SK-N-SH (cell line): Measurements from ENCODE around the gene ZFYVE16. TPM values are rescaled to one million over a fixed set of nuclear protein-coding genes. Genes with fewer than 3 reads are reported as not detected.

Experiments used
- CTCF ChIA-PET: fragments of 300-600, 350-600 bp; formaldehyde crosslinking; extraction: SDS; loops from one replicate; lab custom pipeline; 2021; lab: Yijun Ruan, JAX
- POLR2A ChIA-PET: fragments of 350-600 bp; sonication (Branson Sonifier 250); formaldehyde crosslinking; extraction: SDS; loops from one replicate; lab custom pipeline; 2020; ENCODE audit warnings: antibody characterized with exemption, inconsistent platforms; lab: Yijun Ruan, JAX
- DNase-seq: peaks from one replicate; pipeline ENCODE4 v3.0.0; 2012
- H2AFZ ChIP-seq: fragments of 200-600 bp; sonication (generic); 2 replicates; pipeline ENCODE4 v1.8.1; 2016; ENCODE audit warnings: antibody characterized with exemption, mild to moderate bottlenecking, low read depth
- H3F3A ChIP-seq: fragments of 200-600 bp; sonication (generic); replicated peaks from 2 replicates; pipeline ENCODE3; 2016; ENCODE audit warnings: antibody characterized with exemption, mild to moderate bottlenecking; ENCODE audit not compliant: insufficient read depth
- H3K27ac ChIP-seq, 2 experiments: fragments of 200-500 bp in 1 of 2; fragments of 200-600 bp in 1 of 2; sonication (Bioruptor generic) in 1 of 2; sonication (generic), shearing (Covaris generic) in 1 of 2; 2 replicates each; pipeline versions ENCODE4 v1.5.1 to v1.6.1; 2014 to 2016; ENCODE audit warnings: low read depth in 2 of 2, inconsistent platforms in 1 of 2, low read length in 1 of 2, mild to moderate bottlenecking in 1 of 2, mixed read lengths in 1 of 2
- H3K27me3 ChIP-seq: fragments of 200-600 bp; sonication (generic), shearing (Covaris generic); 2 replicates; pipeline ENCODE4 v1.6.1; 2016; ENCODE audit warnings: mixed run types; ENCODE audit not compliant: insufficient read depth
- H3K36me3 ChIP-seq, 2 experiments: fragments of 200-500 bp in 1 of 2; fragments of 200-600 bp in 1 of 2; sonication (Bioruptor generic) in 1 of 2; sonication (generic) in 1 of 2; replicated peaks in 1 of 2; 2 replicates each; pipeline versions ENCODE3 to v1.5.1; 2014 to 2016; ENCODE audit warnings: low read length in 1 of 2, mild to moderate bottlenecking in 1 of 2; ENCODE audit not compliant: insufficient read depth in 2 of 2, control insufficient read depth in 1 of 2
- H3K4me1 ChIP-seq, 2 experiments: fragments of 200-500 bp in 1 of 2; fragments of 200-600 bp in 1 of 2; sonication (Bioruptor generic) in 1 of 2; sonication (generic), shearing (Covaris generic) in 1 of 2; 2 replicates each; pipeline versions ENCODE4 v1.5.1 to v1.6.1; 2014 to 2016; ENCODE audit warnings: low read depth in 1 of 2, low read length in 1 of 2, mixed run types in 1 of 2; ENCODE audit not compliant: insufficient read depth in 2 of 2, control insufficient read depth in 1 of 2
- H3K4me2 ChIP-seq: fragments of 200-600 bp; sonication (generic), shearing (Covaris generic); 2 replicates; pipeline ENCODE4 v1.6.1; 2017; ENCODE audit warnings: mixed run types
- H3K4me3 ChIP-seq, 2 experiments: fragments of 200-500 bp in 1 of 2; fragments of 200-600 bp in 1 of 2; sonication (Bioruptor generic) in 1 of 2; sonication (generic), shearing (Covaris generic) in 1 of 2; 2 replicates each; pipeline versions ENCODE4 v1.5.1 to v1.8.1; 2014 to 2016; ENCODE audit warnings: low read depth in 2 of 2, inconsistent platforms in 1 of 2, low read length in 1 of 2, mild to moderate bottlenecking in 1 of 2, mixed read lengths in 1 of 2, moderate library complexity in 1 of 2
- H3K79me2 ChIP-seq: fragments of 200-600 bp; sonication (generic); 2 replicates; pipeline ENCODE4 v1.8.1; 2017; ENCODE audit warnings: mild to moderate bottlenecking; ENCODE audit not compliant: insufficient read depth
- H3K9ac ChIP-seq: fragments of 200-600 bp; sonication (generic); 2 replicates; pipeline ENCODE4 v1.6.1; 2017; ENCODE audit warnings: mixed run types
- H3K9me2 ChIP-seq: fragments of 200-600 bp; sonication (generic); 2 replicates; pipeline ENCODE4 v1.6.1; 2017; ENCODE audit warnings: mixed run types
- H3K9me3 ChIP-seq: fragments of 200-600 bp; sonication (generic); 2 replicates; pipeline ENCODE4 v1.6.1; 2017; ENCODE audit warnings: mixed run types, mild to moderate bottlenecking, moderate library complexity
- H4K20me1 ChIP-seq: fragments of 200-600 bp; sonication (generic); 2 replicates; pipeline ENCODE4 v1.6.1; 2017; ENCODE audit warnings: mild to moderate bottlenecking, mixed run types; ENCODE audit not compliant: insufficient read depth
- CHD2 ChIP-seq: fragments of 150-350 bp; IDR thresholded peaks from 2 replicates; pipeline ENCODE4 v1.6.1; 2018; ENCODE audit warnings: low read length; ENCODE audit not compliant: partially characterized antibody
- FOXM1 ChIP-seq: IDR thresholded peaks from 2 replicates; pipeline ENCODE4 v1.4.0; 2012; ENCODE audit warnings: low read depth, mild to moderate bottlenecking
- JUND ChIP-seq: IDR thresholded peaks from 2 replicates; pipeline ENCODE4 v1.4.0; 2012
- MXI1 ChIP-seq: IDR thresholded peaks from 2 replicates; pipeline ENCODE4 v1.6.1; 2012; ENCODE audit warnings: mild to moderate bottlenecking, low read depth, low read length, improper control_type of control experiment
- POLR2AphosphoS5 ChIP-seq: IDR thresholded peaks from 2 replicates; pipeline ENCODE4 v1.6.1; 2012; ENCODE audit warnings: low read depth, low read length
- RAD21 ChIP-seq: IDR thresholded peaks from 2 replicates; pipeline ENCODE4 v1.6.1; 2012; ENCODE audit warnings: mild to moderate bottlenecking, low read length
- RFX5 ChIP-seq: IDR thresholded peaks from 2 replicates; pipeline ENCODE4 v1.6.1; 2012; ENCODE audit warnings: mild to moderate bottlenecking, improper control_type of control experiment, low read length
- RXRA ChIP-seq: IDR thresholded peaks from 2 replicates; pipeline ENCODE4 v1.4.0; 2012; ENCODE audit warnings: low read depth, mild to moderate bottlenecking, borderline replicate concordance
- SMC3 ChIP-seq: IDR thresholded peaks from 2 replicates; pipeline ENCODE4 v1.6.1; 2012; ENCODE audit warnings: low read depth, low read length, improper control_type of control experiment
- TAF1 ChIP-seq: IDR thresholded peaks from 2 replicates; pipeline ENCODE4 v1.6.1; 2012; ENCODE audit warnings: low read depth, mild to moderate bottlenecking, low read length, moderate library complexity, borderline replicate concordance
- TCF12 ChIP-seq: IDR thresholded peaks from 2 replicates; pipeline ENCODE4 v1.4.0; 2012
- YY1 ChIP-seq: IDR thresholded peaks from 2 replicates; pipeline ENCODE4 v1.4.0; 2012; ENCODE audit warnings: low read depth, mild to moderate bottlenecking
- polyA plus RNA-seq, 3 experiments: library from polyadenylated mRNA; depleted of rRNA; stranded (reverse); fragments of >200 nt; gene quantifications; 2 replicates each; pipeline ENCODE4 v1.2.3, GENCODE V29; 2012
- TF ChIP-seq, protein P1 (sequence below): IDR thresholded peaks from 2 replicates; pipeline ENCODE4 v1.4.0; 2012; ENCODE audit warnings: low read depth, borderline replicate concordance
- TF ChIP-seq, protein P2 (sequence below): fragments of 150-350 bp; IDR thresholded peaks from 2 replicates; pipeline ENCODE4 v1.6.1; 2016; ENCODE audit warnings: mild to moderate bottlenecking, low read depth, low read length
- TF ChIP-seq, protein P3 (sequence below): IDR thresholded peaks from 2 replicates; pipeline ENCODE4 v1.4.0; 2012; ENCODE audit warnings: low read depth
- TF ChIP-seq, protein P4 (sequence below): IDR thresholded peaks from 2 replicates; pipeline ENCODE4; 2012
- TF ChIP-seq, protein P5 (sequence below): fragments of 200-600 bp; sonication (generic); IDR thresholded peaks from 2 replicates; pipeline ENCODE4 v1.6.1; 2017; ENCODE audit warnings: antibody characterized with exemption, mild to moderate bottlenecking, moderate library complexity
- TF ChIP-seq, protein P6 (sequence below): IDR thresholded peaks from 2 replicates; pipeline ENCODE4 v1.6.1; 2012; ENCODE audit warnings: mild to moderate bottlenecking, low read depth, low read length, moderate library complexity

The ZFYVE16 gene
- polyA plus RNA-seq, 1 of the 3 experiments (the other 2 are of a cell fraction), result 3.3 TPM

DNA sequence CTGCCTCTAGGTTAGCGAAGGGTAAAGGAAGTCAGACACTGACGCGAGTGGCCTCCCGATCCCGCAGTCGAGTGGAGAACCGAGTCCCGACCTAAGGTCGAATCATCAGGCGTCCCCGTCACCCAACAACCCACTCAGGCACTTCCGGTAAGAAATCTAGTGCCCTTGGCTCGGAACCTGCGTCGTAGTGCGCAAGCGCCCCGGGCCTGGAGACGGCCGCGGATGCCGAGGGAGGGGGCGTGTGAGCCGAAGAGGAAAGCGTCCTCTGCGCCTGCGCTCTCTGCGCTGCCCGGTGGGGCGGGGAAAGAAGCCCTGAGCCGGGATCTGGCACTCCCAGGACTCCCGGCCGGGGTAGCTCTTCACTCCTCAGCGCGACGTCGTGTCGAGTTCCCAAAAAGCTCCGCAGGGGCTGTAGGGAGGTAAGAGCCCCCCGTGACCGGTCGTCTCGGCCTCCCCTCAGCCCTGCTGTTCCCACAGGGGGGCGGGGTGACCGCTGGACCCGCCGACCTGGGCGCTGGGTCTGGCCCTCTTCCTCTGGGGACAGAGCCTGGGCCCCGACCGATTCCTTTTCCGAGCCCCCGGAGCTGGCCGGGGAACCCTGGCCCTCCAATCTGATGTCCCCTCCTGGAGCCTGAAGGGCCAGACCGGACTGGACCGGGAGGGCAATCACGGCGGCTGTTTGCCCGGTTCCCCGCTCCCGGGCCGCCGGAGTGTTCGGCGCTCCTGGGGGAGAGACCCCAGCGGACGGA, at the start of gene ZFYVE16 (continued):
- peak; percentile 21 for TF ChIP-seq CHD2
- TF ChIP-seq MXI1, result no peak; the same call in 1 of the 2 replicates
- no peak for TF ChIP-seq RAD21
- TF ChIP-seq, protein P1, sequence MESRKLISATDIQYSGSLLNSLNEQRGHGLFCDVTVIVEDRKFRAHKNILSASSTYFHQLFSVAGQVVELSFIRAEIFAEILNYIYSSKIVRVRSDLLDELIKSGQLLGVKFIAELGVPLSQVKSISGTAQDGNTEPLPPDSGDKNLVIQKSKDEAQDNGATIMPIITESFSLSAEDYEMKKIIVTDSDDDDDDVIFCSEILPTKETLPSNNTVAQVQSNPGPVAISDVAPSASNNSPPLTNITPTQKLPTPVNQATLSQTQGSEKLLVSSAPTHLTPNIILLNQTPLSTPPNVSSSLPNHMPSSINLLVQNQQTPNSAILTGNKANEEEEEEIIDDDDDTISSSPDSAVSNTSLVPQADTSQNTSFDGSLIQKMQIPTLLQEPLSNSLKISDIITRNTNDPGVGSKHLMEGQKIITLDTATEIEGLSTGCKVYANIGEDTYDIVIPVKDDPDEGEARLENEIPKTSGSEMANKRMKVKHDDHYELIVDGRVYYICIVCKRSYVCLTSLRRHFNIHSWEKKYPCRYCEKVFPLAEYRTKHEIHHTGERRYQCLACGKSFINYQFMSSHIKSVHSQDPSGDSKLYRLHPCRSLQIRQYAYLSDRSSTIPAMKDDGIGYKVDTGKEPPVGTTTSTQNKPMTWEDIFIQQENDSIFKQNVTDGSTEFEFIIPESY, result no peak
- no peak for TF ChIP-seq FOXM1
- TF ChIP-seq, protein P2, sequence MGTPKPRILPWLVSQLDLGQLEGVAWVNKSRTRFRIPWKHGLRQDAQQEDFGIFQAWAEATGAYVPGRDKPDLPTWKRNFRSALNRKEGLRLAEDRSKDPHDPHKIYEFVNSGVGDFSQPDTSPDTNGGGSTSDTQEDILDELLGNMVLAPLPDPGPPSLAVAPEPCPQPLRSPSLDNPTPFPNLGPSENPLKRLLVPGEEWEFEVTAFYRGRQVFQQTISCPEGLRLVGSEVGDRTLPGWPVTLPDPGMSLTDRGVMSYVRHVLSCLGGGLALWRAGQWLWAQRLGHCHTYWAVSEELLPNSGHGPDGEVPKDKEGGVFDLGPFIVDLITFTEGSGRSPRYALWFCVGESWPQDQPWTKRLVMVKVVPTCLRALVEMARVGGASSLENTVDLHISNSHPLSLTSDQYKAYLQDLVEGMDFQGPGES, result no peak
- 0 out of 2 replicates have a peak, but pooled peaks have one; percentile 21 for TF ChIP-seq YY1
- no peak for TF ChIP-seq SMC3
- TF ChIP-seq JUND, result no peak
- TF ChIP-seq TCF12, result no peak

DNA sequence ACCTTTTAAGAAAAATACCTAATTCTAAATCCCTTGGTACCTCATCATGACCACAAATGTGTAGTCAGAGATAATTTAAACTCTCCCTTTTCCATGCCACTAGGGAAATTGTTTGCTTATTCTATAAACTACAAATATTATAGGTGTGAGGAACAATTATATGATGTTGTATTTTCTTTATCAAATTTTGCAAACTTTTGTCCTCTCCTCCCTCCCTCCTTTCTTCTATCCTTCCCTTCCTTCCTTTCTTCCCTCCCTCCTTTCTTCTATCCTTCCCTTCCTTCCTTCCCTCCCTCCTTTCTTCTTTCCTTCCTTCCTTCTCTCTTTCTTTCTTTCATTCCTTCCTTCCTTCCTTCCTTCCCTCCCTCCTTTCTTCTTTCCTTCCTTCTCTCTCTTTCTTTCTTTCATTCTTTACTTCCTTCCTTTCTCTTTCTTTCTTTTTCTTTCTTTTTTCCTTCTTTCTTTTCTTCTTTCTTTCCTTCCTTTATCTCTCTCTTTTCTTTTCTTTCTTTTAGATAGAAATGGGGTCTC, 46.9 kb upstream of the ZFYVE16 start:
- Histone ChIP-seq H3K4me3 (no peak overlapping the region), H2AFZ (no peak overlapping the region), H3K27me3 (no peaks in the 10 kb centered on the region), H3K9ac (no peak overlapping the region), H3K4me2 (no peak overlapping the region), H3F3A (no peaks in the 10 kb centered on the region), H3K9me2 (no peaks in the 10 kb centered on the region), H3K27ac (no peak overlapping the region), H3K79me2 (no peaks in the 10 kb centered on the region), H3K9me3 (no peaks in the 10 kb centered on the region), H3K4me1 (no peaks in the 10 kb centered on the region), H3K36me3 (no peaks in the 10 kb centered on the region), H4K20me1 (no peaks in the 10 kb centered on the region)
- TF ChIP-seq, protein P3, sequence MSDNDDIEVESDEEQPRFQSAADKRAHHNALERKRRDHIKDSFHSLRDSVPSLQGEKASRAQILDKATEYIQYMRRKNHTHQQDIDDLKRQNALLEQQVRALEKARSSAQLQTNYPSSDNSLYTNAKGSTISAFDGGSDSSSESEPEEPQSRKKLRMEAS, result no peak
- no peak for TF ChIP-seq TCF12
- no peak for TF ChIP-seq TAF1
- no peak for TF ChIP-seq RXRA
- TF ChIP-seq, protein P4, sequence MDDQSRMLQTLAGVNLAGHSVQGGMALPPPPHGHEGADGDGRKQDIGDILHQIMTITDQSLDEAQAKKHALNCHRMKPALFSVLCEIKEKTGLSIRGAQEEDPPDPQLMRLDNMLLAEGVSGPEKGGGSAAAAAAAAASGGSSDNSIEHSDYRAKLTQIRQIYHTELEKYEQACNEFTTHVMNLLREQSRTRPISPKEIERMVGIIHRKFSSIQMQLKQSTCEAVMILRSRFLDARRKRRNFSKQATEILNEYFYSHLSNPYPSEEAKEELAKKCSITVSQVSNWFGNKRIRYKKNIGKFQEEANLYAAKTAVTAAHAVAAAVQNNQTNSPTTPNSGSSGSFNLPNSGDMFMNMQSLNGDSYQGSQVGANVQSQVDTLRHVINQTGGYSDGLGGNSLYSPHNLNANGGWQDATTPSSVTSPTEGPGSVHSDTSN, result no peak
- TF ChIP-seq POLR2AphosphoS5, result no peak
- no peak for TF ChIP-seq RFX5
- TF ChIP-seq, protein P5, sequence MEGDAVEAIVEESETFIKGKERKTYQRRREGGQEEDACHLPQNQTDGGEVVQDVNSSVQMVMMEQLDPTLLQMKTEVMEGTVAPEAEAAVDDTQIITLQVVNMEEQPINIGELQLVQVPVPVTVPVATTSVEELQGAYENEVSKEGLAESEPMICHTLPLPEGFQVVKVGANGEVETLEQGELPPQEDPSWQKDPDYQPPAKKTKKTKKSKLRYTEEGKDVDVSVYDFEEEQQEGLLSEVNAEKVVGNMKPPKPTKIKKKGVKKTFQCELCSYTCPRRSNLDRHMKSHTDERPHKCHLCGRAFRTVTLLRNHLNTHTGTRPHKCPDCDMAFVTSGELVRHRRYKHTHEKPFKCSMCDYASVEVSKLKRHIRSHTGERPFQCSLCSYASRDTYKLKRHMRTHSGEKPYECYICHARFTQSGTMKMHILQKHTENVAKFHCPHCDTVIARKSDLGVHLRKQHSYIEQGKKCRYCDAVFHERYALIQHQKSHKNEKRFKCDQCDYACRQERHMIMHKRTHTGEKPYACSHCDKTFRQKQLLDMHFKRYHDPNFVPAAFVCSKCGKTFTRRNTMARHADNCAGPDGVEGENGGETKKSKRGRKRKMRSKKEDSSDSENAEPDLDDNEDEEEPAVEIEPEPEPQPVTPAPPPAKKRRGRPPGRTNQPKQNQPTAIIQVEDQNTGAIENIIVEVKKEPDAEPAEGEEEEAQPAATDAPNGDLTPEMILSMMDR, result no peak
- TF ChIP-seq, protein P6, sequence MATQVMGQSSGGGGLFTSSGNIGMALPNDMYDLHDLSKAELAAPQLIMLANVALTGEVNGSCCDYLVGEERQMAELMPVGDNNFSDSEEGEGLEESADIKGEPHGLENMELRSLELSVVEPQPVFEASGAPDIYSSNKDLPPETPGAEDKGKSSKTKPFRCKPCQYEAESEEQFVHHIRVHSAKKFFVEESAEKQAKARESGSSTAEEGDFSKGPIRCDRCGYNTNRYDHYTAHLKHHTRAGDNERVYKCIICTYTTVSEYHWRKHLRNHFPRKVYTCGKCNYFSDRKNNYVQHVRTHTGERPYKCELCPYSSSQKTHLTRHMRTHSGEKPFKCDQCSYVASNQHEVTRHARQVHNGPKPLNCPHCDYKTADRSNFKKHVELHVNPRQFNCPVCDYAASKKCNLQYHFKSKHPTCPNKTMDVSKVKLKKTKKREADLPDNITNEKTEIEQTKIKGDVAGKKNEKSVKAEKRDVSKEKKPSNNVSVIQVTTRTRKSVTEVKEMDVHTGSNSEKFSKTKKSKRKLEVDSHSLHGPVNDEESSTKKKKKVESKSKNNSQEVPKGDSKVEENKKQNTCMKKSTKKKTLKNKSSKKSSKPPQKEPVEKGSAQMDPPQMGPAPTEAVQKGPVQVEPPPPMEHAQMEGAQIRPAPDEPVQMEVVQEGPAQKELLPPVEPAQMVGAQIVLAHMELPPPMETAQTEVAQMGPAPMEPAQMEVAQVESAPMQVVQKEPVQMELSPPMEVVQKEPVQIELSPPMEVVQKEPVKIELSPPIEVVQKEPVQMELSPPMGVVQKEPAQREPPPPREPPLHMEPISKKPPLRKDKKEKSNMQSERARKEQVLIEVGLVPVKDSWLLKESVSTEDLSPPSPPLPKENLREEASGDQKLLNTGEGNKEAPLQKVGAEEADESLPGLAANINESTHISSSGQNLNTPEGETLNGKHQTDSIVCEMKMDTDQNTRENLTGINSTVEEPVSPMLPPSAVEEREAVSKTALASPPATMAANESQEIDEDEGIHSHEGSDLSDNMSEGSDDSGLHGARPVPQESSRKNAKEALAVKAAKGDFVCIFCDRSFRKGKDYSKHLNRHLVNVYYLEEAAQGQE, result no peak
- TF ChIP-seq, protein P1, result no peak
- ChIA-PET POLR2A (no interaction called here), CTCF (no interaction called here)
- DNase-seq, result no peak
